Osteoblast (primary cell): ENCODE measurements around the gene TOX4. TPM values are rescaled to one million over a fixed set of nuclear protein-coding genes. Genes with fewer than 3 reads are reported as not detected.

Experiments used
- DNase-seq: peaks from one replicate; pipeline ENCODE4 v3.0.0; 2011; ENCODE audit warnings: low spot score, mixed read lengths; ENCODE audit not compliant: insufficient read length; ENCODE audit errors: missing footprints
- H2AFZ ChIP-seq: 2 replicates; pipeline ENCODE4 v1.6.0; 2011; ENCODE audit warnings: mild to moderate bottlenecking, low read length
- H3K27ac ChIP-seq: 2 replicates; pipeline ENCODE4 v1.5.1; 2011; ENCODE audit warnings: mild to moderate bottlenecking, low read depth, low read length, moderate library complexity
- H3K27me3 ChIP-seq: 2 replicates; pipeline ENCODE4 v1.6.0; 2012; ENCODE audit warnings: mild to moderate bottlenecking, control low read depth, inconsistent platforms, low read length, moderate library complexity; ENCODE audit not compliant: insufficient read depth
- H3K36me3 ChIP-seq: 2 replicates; pipeline ENCODE4 v1.5.1; 2011; ENCODE audit warnings: mild to moderate bottlenecking, low read length, control low read depth, moderate library complexity; ENCODE audit not compliant: insufficient read depth
- H3K4me1 ChIP-seq: 2 replicates; pipeline ENCODE4 v1.5.1; 2011; ENCODE audit warnings: mild to moderate bottlenecking, low read length, control low read depth, moderate library complexity; ENCODE audit not compliant: insufficient read depth
- H3K4me2 ChIP-seq: 2 replicates; pipeline ENCODE4 v1.6.0; 2011; ENCODE audit warnings: mild to moderate bottlenecking, low read length; ENCODE audit not compliant: insufficient read depth
- H3K4me3 ChIP-seq: fragments of 200-600 bp; sonication (generic); 3 replicates; pipeline ENCODE4 v1.5.1; 2012; ENCODE audit warnings: mild to moderate bottlenecking, low read length, inconsistent platforms; ENCODE audit not compliant: insufficient read depth
- H3K79me2 ChIP-seq: 2 replicates; pipeline ENCODE4 v1.6.0; 2012; ENCODE audit warnings: mild to moderate bottlenecking, low read length, control low read depth, inconsistent platforms; ENCODE audit not compliant: insufficient read depth
- H3K9me3 ChIP-seq: 2 replicates; pipeline ENCODE4 v1.5.1; 2011; ENCODE audit warnings: low read depth, low read length, control low read depth
- H4K20me1 ChIP-seq: 2 replicates; pipeline ENCODE4 v1.6.0; 2012; ENCODE audit warnings: mild to moderate bottlenecking, low read length, control low read depth; ENCODE audit not compliant: insufficient read depth
- CTCF ChIP-seq: IDR thresholded peaks from 2 replicates; pipeline ENCODE4 v1.5.1; 2011; ENCODE audit warnings: mild to moderate bottlenecking, low read depth, low read length, moderate library complexity; ENCODE audit errors: extremely low read depth
- total RNA-seq: library from RNA; depleted of rRNA; stranded (reverse); fragments of >200 nt; gene quantifications from 2 replicates; pipeline ENCODE4 v1.2.3, GENCODE V29; 2012

The TOX4 gene
- total RNA-seq, 1 donor, result 37.6 TPM

DNA sequence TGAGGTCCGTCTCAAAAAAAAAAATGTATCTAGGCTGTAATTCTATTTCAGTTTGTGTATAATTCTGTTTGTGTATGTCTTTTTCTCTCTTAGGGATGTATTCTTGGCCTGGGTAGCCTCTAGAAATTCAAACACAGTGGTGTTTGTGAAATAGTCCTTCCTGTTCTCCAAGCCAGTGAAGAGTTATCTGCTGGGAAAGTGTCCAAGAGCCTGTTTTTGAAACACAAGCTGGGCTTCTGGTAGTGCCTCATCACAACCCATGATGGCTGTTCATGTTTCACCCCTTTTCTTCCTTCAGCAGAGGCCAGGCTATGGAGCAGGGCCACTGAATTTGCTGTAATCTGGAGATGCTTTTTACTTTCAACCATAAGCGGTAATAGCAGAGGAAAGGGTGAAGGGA is 19.5 kb downstream of the TOX4 start:
- H3K27me3 ChIP-seq, result no peaks in the 10 kb centered on the region
- H2AFZ ChIP-seq, result no peak overlapping the region
- H3K27ac ChIP-seq, result no peak overlapping the region
- DNase-seq, result no peak
- H3K4me3 ChIP-seq, result no peak overlapping the region
- TF ChIP-seq CTCF, result no peak
- no peaks in the 10 kb centered on the region for H3K79me2 ChIP-seq
- H3K36me3 ChIP-seq, result peaks cover 81% of the 10 kb centered on the region
- H4K20me1 ChIP-seq, result no peaks in the 10 kb centered on the region
- no peaks in the 10 kb centered on the region for H3K4me1 ChIP-seq
- H3K9me3 ChIP-seq, result no peaks in the 10 kb centered on the region
- H3K4me2 ChIP-seq, result no peak overlapping the region

- Histone ChIP-seq H3K4me3 (no peak overlapping the region), H2AFZ (no peak overlapping the region), H3K36me3 (peaks cover 87% of the 10 kb centered on the region), H3K27me3 (no peaks in the 10 kb centered on the region), H3K4me2 (no peak overlapping the region), H4K20me1 (no peaks in the 10 kb centered on the region), H3K4me1 (no peaks in the 10 kb centered on the region), H3K9me3 (no peaks in the 10 kb centered on the region), H3K79me2 (no peaks in the 10 kb centered on the region), H3K27ac (peak overlapping the region; percentile 27)
- DNase-seq, result no peak
- peak; percentile 49 for TF ChIP-seq CTCF
Observed at GRCh38 chr14:21498540-21499526, 21.8 kb downstream of the TOX4 start.

GRCh38 chr14:21501568-21501967 is 24.6 kb downstream of the TOX4 start:
- no peak for TF ChIP-seq CTCF
- Histone ChIP-seq H3K27me3 (no peaks in the 10 kb centered on the region), H4K20me1 (no peaks in the 10 kb centered on the region), H3K4me2 (no peak overlapping the region), H3K9me3 (no peaks in the 10 kb centered on the region), H3K27ac (no peak overlapping the region), H3K4me3 (no peak overlapping the region), H3K4me1 (no peaks in the 10 kb centered on the region), H3K79me2 (peaks cover 16% of the 10 kb centered on the region), H2AFZ (no peak overlapping the region), H3K36me3 (peaks cover 67% of the 10 kb centered on the region)
- no peak for DNase-seq

DNA sequence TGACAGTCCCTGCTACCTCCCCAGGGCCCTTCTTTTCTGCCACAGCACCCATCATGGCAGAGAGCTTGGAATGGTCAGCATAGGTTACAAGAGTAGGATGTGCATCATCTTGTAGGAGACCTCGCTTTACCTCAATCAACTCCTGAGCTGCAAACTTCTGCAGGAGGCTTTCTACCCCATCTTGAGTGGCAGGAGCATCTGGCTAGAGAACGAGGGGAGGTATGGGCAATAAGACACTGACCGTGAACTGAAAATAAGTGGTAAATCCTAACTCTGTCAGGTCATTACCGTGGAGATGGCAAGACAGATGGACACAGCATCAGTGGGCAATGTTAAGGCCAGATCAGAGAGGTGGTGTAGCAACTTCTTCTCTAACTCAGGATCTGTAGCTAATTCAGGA is 26.4 kb downstream of the TOX4 start:
- Histone ChIP-seq H3K27me3 (no peaks in the 10 kb centered on the region), H3K36me3 (peaks cover 50% of the 10 kb centered on the region), H2AFZ (no peak overlapping the region), H3K4me1 (no peaks in the 10 kb centered on the region), H4K20me1 (no peaks in the 10 kb centered on the region), H3K27ac (no peak overlapping the region), H3K4me2 (no peak overlapping the region), H3K79me2 (peaks cover 32% of the 10 kb centered on the region), H3K4me3 (no peak overlapping the region), H3K9me3 (no peaks in the 10 kb centered on the region)
- no peak for TF ChIP-seq CTCF
- DNase-seq, result no peak
